Measurements from ENCODE around the gene GPS1. TPM values are rescaled to one million over a fixed set of nuclear protein-coding genes. Genes with fewer than 3 reads are reported as not detected.

The GPS1 gene
- total RNA-seq, 1 donor from 2014 or later = 102 TPM

DNA sequence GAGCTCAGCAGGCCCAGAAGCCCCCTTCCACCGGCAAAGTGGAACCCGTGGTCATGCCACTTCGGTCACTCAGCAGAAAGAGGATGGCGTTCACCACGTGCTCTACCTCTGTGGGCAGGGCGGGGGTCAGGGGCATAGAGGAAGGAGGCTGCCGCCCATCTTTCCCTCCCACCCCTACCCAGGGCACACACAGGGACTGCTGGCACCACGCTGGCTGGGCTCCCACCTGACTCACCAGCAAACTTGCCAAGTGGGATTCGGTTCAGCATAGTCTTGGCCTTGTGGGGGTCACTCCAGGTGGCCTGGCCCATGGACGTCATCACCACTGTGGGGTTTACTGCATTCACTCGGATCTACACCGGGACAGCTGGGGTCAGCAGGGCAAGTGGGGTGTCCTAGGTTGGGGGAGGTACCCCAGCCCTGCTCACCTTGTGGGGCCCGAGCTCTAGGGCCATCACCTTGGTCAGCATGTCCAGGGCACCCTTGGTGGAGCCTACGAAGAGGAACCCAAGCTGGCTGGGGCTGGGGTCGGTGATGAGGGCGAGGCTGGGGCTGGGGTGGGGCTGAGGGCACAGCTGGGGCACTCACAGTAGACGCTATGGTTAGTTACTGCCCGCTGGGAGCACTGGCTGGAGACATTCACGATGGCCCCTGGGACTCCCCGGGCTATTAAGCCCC lies 15.6 kb upstream of the GPS1 start:
- Mint-ChIP-seq H3K36me3 (ENCODE audit: low read depth, unreplicated experiment) (peaks cover 11% of the 10 kb centered on the region), H3K4me1 (ENCODE audit: low read depth, unreplicated experiment) (peaks cover 2% of the 10 kb centered on the region), H3K9me3 (ENCODE audit: unreplicated experiment) (peaks cover 2% of the 10 kb centered on the region), H3K27ac (ENCODE audit: unreplicated experiment) (no peak overlapping the region), H3K27me3 (ENCODE audit: low read depth, unreplicated experiment) (peaks cover 4% of the 10 kb centered on the region), H3K4me3 (ENCODE audit: unreplicated experiment) (peak overlapping the region; percentile 74)
- FAIRE-seq = no peak
- Histone ChIP-seq H3K36me3 (ENCODE audit: insufficient read depth, low read length) (no peaks in the 10 kb centered on the region), H4K20me1 (ENCODE audit: insufficient read depth, low read length) (peaks cover 3% of the 10 kb centered on the region), H3K9ac (ENCODE audit: low read length) (peak overlapping the region; percentile 84), H2AFZ (ENCODE audit: low read depth, low read length) (no peak overlapping the region), H3K27ac (ENCODE audit: low read depth, low read length) (no peak overlapping the region), H3K9me3 (ENCODE audit: insufficient read depth, low read depth, low read length) (no peaks in the 10 kb centered on the region), H3K79me2 (ENCODE audit: insufficient read depth, low read length) (peaks cover 10% of the 10 kb centered on the region), H3K27me3 (ENCODE audit: insufficient read depth, low read length) (no peaks in the 10 kb centered on the region), H3K4me3 (ENCODE audit: insufficient read depth, low read depth, low read length) (peak overlapping the region; percentile 72), H3K4me1 (ENCODE audit: insufficient read depth, low read length) (peaks cover 15% of the 10 kb centered on the region), H3K4me2 (ENCODE audit: low read length) (peak overlapping the region; percentile 99)
- no peak for DNase-seq (ENCODE audit: low read depth)
- TF ChIP-seq, protein P1, sequence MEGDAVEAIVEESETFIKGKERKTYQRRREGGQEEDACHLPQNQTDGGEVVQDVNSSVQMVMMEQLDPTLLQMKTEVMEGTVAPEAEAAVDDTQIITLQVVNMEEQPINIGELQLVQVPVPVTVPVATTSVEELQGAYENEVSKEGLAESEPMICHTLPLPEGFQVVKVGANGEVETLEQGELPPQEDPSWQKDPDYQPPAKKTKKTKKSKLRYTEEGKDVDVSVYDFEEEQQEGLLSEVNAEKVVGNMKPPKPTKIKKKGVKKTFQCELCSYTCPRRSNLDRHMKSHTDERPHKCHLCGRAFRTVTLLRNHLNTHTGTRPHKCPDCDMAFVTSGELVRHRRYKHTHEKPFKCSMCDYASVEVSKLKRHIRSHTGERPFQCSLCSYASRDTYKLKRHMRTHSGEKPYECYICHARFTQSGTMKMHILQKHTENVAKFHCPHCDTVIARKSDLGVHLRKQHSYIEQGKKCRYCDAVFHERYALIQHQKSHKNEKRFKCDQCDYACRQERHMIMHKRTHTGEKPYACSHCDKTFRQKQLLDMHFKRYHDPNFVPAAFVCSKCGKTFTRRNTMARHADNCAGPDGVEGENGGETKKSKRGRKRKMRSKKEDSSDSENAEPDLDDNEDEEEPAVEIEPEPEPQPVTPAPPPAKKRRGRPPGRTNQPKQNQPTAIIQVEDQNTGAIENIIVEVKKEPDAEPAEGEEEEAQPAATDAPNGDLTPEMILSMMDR (IDR thresholded peaks at IDR 0.05; ENCODE audit: insufficient read depth, low read depth, low read length) = no peak
- TF ChIP-seq EZH2 (IDR thresholded peaks at IDR 0.05; ENCODE audit: insufficient read depth, low read length) = no peak

DNA sequence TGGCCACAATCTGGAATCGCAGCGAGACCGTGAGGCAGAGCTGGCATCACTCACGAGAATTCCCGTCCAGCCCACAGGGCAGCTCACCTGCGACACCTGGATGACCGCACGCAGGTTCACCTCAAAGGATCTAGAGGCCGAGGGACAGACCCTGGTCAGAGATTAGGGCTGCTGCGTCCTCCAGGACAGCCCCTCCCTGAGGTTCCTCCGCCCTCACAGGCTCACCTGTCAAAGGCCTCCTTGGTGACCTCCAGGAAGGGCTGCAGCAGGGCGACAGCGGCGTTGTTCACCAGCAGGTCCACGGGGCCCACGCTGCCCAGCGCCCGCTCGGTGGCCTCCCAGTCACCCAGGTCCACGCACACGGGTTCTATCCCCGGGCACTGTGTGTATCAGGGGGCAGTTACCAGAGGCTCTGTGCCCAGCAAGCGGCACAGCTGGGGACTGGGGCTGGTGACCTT lies 15.0 kb upstream of the GPS1 start:
- Mint-ChIP-seq H3K4me3 (ENCODE audit: unreplicated experiment) (peak overlapping the region; percentile 74), H3K9me3 (ENCODE audit: unreplicated experiment) (peaks cover 2% of the 10 kb centered on the region), H3K36me3 (ENCODE audit: low read depth, unreplicated experiment) (peaks cover 11% of the 10 kb centered on the region), H3K27ac (ENCODE audit: unreplicated experiment) (no peak overlapping the region), H3K27me3 (ENCODE audit: low read depth, unreplicated experiment) (peaks cover 4% of the 10 kb centered on the region), H3K4me1 (ENCODE audit: low read depth, unreplicated experiment) (peaks cover 2% of the 10 kb centered on the region)
- FAIRE-seq (no peak), DNase-seq (ENCODE audit: low read depth) (no peak)
- Histone ChIP-seq H3K79me2 (ENCODE audit: insufficient read depth, low read length) (peaks cover 10% of the 10 kb centered on the region), H3K27ac (ENCODE audit: low read depth, low read length) (peak overlapping the region; percentile 59), H4K20me1 (ENCODE audit: insufficient read depth, low read length) (peaks cover 3% of the 10 kb centered on the region), H2AFZ (ENCODE audit: low read depth, low read length) (peak overlapping the region; percentile 81), H3K27me3 (ENCODE audit: insufficient read depth, low read length) (no peaks in the 10 kb centered on the region), H3K9ac (ENCODE audit: low read length) (peak overlapping the region; percentile 84), H3K4me3 (ENCODE audit: insufficient read depth, low read depth, low read length) (peak overlapping the region; percentile 72), H3K4me2 (ENCODE audit: low read length) (peak overlapping the region; percentile 99), H3K36me3 (ENCODE audit: insufficient read depth, low read length) (no peaks in the 10 kb centered on the region), H3K9me3 (ENCODE audit: insufficient read depth, low read depth, low read length) (no peaks in the 10 kb centered on the region), H3K4me1 (ENCODE audit: insufficient read depth, low read length) (peaks cover 15% of the 10 kb centered on the region)
- TF ChIP-seq EZH2 (IDR thresholded peaks at IDR 0.05; ENCODE audit: insufficient read depth, low read length) = no peak
- TF ChIP-seq, protein P1 (IDR thresholded peaks at IDR 0.05; ENCODE audit: insufficient read depth, low read depth, low read length) = no peak
